NCI-H1092 treated with DMSO at 0.1 percent for 48 hours (cell line): Measurements from ENCODE around the gene PXN.
"Not testable (repeated sequence)": the region's sequence is repeated elsewhere in the genome, so short reads cannot be mapped to it uniquely, and the experiment has no call there.

ENCODE experiments used
- DNase-seq: peaks from one replicate; lab custom pipeline; 2025; lab: John Stamatoyannopoulos, UW

Gene PXN

DNA sequence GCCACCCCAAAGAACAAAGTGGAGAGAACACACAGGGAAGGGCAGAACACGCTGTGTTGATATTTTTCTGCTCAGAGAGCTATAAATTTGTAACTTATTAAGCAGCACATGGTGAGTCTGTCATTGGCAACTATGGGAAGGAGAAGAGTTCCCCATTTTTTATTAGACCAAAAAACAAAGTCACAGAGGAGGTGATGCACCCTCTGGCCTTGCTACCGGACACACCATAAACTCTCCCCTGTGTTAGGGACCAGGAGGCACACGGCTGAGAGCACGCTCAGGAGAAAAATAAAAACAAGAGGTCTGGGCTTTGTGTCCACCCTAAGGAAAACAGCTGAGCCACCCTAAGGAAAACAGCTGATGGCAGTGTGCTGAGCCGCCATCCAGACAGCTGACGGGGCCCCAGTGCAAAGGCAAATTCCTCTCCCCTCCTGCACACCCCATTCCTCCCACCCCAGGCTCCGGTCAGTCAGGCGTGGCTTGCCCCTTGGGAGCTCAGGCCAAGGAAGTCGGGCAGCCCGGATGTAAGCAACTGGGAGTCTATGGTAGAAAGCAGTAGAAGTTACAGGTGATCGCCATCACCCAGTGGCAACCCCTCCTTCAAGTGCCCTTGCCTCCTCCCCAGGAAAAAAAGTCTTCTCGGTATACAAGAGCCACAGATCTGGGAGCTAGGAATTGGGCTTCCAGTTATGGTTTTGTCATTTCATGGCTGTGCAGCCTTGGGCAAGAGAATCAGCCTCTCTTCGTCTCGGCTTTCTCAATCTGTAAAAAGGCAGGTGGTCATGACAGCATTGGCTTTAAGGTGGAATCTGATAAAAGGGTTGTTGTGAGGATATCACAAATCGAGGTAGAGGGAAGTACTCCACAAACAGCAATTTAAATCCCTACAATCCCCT, 2.4 kb downstream of the PXN start:
- no peak for DNase-seq

DNA sequence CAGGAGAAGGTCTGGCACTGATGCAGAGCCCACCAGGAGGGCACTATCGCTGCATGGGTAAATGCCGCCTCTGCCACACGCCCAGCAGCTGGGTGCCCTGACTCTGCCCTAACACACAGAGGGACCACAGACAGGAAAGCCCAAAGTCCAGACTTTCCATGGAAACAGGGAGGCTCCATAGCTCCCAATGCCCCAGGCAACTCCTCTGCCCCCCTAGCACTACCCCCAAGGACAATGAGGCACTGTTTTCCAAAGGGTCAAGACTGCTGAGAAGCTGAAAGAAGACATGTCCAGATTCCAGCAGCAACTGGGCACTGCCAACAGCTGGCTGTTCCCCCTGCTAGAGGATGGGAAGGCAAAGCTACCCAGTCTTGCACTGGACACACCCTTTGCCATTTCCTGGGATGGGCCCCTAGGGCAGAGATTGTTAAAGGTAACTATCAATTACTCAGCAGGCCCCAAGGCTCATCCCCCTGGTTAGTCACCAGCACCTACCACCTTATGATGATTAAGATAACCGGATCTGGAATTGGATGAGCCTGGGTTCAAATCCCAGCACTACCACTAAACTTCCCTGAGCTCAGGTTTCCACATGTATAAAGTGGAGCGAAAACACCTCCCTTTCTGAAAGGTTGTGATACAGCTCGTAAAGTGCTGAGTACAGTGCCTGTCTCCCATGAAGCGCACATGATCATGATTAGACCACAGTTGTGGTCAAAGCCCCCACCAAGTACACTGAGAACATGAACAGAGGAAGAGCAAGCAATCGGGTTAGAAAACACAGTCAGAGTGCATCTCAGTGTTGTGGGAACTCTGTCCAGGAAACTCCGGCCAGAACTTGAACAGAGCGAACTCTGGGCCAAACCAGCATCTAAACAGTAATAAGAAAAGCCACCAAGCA, 3.3 kb downstream of the PXN start:
- no peak for DNase-seq

DNA sequence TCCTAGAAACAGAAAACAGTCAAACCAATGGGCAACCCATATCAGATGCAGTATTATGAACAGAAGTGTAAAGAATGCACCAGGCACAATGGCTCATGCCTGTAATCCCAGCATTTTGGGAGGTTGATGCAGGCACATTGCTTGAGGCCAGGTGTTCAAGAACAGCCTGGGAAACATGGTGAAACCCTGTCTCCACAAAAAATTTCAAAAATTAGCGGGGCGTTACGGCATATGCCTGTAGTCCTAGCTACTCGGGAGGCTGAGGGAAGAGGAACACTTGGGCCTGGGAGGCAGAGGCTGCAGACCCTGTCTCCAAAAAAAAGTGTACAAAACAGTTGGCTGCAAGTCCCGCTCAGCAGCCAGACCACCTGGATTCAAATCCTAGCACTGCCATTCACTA, 4.9 kb downstream of the PXN start:
- no peak for DNase-seq

DNA sequence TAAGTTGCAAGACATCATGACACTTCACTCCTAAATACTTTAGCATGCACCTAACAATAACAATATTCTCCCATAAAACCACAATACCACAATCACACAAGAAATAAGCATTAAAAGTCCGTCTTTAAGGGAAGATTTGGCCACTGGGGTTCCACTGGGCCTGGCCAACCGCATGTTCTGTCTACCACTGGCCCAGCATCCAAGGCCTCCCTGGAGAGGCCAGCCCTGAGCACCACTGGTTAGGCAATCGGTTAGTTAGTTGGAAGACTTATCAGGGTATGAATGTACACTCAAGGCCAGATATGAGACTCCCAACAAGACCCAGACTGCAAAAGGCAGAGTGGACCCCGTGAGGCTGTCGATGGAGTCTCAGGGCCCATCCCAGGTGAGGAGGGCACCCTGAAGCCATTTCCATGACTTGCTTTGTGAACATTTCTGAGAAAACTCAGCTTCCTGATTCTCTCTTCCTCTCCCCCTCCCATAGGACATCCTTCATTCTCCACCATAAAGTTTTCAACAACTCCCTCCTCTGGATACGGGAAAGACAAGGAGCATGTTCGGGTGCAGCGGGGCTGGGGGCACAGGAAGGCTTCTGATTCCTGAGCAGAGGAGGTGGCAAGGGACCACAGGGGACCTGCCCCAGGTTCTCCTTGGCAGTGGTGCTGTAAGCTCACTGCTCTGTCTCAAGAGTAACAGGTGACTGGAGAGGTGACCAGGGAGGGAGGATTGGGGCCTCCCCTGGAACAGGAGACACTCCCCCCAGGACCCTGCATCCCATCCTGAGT, 5.9 kb downstream of the PXN start:
- no peak for DNase-seq

DNA sequence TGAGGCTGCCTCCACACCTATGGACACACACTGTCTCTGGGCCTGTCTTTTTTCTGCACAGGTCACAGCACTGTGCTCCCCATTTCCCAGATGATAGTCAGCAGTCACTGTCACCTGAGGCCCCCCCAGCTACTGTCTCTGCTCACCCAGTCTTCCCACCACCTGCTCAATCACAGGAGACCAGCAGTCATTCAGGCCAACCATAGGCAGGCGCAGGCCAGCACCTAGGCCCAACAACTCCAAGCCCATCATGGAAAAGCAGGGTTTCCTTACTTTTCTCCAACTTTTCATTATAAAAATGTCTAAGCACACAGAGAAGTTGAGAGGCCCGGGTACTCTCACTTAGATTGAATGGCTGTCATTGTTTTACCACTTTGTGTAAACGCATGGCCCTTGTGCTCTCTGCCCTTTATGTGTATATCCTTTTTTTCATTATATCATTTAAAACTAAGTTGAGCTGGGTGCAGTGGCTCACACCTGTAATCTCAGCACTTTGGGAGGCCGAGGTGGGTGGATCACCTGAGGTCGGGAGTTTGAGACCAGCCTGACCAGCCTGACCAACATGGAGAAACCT, 7.1 kb downstream of the PXN start:
- DNase-seq, result no peak

DNA sequence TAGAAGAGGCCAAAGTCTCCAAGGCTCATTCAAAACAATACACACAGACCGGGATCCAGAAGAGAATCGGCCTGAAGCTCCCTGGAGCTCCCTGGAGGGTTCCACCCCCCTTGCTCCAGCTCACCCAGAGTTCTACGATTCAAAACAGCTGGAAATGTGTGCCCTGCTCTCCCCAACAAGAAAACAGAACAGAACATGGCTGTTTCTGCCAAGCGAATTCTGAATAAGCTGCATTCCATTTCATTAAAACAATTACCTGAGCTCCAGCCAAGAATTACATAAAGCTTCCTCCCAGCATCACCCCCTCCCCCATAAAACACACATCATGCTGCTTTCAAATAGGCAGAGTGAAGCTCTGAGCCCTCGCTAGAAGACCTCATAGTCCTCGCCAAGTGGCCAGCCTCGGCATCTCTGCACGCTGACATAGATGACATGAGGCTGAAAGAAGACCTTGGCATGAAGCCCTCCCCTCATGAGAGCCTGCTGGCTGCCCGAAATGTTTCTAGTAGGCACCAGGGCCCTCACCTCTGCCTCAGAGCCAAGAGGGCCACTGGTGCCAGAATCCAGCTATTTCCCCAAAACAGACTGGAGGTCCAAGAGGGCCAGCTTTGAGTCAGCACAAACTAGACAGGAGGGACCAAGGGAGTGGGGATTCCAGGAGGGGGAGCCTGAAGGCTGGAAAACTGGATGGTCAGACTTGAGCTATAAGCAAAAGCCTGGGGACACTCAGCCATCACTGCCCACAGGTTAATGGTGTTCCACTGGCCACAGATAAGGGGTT, 8.3 kb downstream of the PXN start:
- no peak for DNase-seq

DNA sequence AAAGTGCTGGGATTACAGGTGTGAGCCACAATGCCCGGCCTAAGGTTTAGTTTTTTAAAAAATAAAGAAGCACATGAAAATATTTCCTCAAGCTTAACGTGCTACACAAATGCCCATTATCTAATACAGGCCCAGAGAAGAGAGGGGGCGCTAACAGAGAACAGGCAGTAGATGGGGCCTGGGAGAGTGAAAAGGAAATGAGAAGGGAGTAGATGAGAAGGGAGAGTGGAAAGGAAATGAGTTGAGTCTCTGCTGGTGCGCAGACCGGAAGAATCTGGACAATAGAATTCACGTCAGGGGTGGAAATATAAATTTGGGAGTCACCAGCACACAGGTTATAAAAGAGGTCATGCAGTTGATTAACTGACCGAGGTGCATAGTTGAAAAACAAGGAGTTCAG, 10.7 kb downstream of the PXN start:
- no peak for DNase-seq

DNA sequence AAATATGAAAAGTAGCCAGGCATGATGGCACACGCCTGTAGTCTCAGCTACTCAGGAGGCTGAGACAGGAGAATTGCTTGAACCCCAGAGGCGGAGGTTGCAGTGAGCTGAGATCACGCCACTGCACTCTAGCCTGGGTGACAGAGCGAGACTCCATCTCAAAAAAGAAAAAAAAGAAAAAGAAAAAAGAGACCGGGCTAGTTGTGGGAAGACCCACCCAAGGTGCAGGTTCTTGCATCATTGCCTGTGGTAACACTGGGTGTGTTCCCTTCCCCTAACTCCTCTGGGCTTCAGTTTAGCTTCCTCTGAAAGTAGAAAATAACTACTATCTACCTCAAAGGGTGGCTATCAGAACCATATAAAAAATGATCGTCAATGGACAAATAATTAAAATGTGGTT, 12.2 kb downstream of the PXN start:
- DNase-seq, result not testable (repeated sequence)

DNA sequence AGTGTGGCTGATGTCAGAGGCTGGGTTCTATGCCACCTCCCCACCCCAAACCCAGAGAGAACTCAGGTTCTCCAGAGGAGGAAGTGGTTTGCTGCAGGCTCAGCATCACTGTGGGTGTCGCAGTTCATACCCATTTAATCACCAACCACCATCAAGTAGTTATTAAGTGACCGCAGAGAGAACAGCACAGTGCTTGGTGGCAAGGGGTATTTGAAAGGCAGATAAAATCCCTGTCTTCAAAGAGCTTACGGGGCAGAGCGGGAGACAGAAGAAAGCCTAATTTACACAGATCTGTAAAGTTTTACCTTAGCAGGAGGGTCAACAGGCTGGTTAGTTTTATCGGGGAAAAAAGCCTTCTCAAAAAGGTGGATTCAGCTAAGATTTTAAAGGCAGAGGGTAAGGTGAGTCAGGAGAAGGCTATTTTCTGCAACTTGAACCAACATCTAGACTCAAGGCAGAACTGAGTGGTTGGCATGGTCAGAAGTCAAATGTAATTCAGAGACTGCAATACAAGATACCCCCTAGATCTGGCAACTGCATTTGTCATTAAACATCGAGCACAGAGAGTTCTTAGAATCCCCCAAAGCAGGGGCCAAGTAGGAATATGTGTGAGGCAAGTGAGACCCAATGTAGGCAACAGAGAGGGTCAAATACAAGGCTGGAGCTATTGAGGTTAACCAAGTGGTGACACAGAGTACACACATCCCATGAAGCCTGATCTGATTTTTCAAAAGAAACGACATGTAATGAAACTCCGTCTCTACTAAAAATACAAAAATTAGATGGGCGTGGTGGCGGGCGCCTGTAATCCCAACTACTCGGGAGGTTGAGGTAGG, 13.2 kb downstream of the PXN start:
- DNase-seq, result no peak

DNA sequence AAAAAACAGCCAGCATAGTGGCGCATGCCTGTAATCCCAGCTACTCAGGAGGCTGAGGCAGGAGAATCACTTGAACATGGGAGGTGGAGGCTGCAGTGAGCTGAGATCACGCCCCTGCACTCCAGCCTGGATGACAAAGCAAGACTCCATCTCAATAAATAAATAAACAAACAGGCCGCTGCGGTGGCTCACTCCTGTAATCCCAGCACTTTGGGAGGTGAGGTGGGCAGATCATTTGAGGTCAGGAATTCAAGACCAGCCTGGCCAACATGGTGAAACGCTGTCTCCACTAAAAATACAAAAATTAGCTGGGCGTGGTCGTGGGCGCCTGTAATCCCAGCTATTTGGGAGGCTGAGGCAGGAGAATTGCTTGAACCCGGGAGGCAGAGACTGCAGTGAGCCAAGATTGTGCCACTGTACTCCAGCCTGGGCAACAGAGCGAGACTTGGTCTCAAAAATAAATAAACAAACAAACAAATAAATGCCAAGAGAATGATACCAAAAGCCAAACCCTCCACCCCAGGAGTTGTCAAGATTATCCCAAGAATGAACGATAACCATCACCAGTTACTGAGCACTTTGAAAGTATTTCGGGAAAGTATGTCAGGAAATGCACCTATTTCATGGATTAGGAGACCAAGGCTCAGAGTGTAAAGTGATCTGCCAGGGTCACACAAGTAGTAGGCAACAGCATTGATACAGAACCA, 14.0 kb downstream of the PXN start:
- not testable (repeated sequence) for DNase-seq

DNA sequence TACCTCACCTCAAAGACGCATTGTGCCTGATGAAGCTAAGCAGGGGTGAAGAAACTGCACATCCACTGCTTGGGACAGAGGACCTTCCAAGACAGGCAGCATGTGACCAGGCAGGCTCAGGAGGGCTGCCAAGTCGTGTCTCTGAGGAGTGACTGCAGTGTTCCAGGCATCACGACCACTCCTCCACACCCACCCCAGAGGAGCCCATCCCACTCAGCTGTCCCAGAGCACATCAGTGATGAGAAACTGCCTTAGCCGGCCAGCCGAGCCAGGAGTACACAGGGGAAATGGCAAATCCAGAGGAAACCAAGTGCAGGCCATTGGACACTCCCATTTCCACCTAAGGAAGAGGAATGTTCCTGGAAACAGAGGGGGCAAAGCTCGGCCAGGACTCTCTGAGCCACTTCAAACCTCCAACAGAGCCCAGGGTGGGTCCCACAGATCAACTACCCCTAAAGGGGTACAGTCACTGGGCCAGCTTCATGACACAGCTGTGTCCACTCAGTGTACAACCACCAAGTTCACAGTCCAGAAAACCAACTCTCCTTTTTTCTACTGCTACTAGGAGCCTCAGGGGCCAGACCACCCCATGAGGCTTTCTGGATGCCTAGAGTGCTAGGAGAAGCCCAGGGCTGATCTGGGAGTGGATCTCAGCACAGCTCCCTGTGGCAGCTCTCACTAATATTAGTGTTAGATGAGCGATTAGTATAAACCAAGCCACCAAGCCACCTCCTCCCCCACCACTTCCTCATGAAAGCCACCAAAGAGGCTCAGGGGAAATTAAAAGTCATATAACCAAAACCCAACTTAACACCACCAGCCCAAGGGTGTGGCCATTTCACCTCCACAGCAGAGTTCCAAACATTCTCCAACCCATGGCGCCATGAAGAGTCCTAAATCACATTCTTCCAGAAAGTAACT, 15.4 kb downstream of the PXN start:
- DNase-seq, result no peak

DNA sequence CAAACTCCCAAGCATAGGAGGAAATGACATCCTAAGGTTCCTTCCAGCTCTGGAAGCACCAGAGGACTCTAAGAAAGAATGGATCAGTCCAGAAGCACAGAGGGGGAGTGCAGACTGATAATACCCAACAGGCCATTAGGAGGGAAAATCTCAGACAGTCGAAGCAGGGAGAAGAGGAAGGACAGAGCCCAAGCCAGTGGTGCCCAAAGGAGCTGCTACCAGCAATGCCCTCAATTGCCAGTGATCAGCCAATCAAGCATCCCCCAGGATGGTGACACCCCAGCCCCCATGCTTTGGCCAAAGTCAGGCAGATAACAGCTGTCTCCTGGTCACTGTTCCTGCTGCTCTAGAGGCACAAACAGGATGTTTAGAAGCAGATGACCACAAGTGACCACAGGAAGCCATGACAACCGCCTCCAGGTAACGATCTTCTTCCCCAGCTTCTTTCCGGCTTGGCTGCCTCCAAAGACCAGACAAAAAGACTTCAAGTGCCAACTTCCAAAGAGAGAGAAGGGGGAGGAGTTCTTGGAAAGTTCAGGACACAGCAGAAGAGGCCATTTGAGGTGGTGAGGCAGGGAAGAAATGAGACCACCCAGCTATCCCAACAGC, 16.2 kb downstream of the PXN start:
- no peak for DNase-seq

DNA sequence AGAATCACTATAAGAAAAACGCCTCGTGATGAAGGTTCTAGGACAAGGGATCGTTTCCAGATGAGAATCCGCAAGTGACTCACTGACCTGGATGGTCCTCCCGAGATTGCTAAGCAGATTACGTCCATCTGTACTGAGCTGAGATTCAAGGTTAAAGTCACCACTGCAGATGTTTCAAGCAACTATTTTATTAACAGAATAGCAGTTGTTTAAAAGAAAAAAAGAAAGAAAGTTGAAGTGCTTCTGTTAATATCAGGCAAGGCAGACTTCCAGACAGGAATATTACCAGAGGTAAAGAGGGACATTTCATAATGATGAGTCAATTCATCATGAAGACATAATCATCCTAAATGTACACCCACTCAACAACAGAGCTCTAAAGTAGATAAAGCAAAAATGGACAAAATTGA, 17.9 kb downstream of the PXN start:
- DNase-seq, result no peak

DNA sequence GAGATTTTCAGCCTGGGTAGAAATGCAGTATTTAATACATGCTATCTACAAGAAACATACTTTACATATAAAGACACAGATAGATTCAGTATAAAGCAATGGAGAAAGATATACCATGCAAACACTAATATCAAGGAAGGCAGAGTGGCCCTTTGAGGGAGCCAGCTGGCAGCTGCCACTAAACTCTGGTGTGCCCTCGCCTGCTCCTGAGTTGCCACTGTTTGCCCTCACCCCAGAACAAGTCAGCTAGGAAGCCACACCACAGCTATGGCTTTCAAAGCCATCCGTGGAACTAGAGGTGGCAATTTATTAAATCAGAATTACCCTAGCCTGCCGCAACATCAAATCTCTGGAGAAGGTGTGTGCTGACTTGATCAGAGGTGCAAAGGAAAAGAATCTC, 18.3 kb downstream of the PXN start:
- DNase-seq, result no peak

DNA sequence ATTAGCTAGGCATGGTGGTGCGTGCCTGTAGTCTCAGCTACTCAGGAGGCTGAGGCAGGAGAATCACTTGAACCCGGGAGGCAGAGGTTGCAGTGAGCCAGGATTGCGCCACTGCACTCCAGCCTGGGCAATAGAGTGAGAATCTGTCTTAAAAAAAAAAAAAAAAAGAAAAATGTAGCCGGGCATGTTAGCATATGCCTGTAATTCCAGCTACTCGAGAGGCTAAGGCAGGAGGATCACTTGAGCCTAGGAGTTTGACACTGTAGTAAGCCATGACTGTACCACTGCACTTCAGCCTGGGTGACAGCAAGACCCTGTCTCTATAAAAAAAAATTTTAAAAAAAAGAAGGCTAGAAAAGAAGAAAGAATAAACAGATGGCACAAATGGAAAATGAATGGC, 18.8 kb downstream of the PXN start:
- not testable (repeated sequence) for DNase-seq

DNA sequence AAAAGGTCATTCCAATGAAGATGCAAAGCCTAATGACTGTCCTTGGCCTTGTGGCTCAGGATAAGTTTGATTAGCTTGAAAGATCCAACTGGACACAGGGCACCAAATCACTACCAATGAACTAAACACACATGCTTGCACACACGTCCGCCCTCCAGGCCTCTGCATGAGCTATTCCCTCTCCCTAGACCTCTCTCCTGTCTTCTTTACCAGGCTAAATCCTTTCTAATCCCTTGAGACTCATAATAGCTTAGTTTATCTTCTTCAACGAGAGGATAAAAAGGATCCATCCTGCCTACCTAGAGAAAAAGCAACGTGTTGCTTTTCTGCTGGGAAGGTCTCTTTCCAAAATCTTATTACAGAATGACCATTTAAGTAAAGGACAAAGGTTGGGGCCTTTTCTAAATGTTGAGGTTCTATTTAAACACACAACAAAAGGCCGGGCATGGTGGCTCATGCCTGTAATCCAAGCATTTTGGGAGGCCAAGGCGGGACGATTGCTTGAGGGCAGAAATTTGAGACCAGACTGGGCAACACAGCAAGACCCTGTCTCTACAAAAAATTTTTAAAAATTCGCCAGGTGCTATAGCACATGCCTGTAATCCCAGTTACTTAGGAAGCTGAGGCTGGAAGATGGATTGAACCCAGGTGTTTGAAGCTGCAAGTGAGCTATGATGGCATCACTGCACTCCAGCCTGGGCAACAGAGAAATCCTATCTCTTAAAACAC, 22.4 kb downstream of the PXN start:
- DNase-seq, result no peak

DNA sequence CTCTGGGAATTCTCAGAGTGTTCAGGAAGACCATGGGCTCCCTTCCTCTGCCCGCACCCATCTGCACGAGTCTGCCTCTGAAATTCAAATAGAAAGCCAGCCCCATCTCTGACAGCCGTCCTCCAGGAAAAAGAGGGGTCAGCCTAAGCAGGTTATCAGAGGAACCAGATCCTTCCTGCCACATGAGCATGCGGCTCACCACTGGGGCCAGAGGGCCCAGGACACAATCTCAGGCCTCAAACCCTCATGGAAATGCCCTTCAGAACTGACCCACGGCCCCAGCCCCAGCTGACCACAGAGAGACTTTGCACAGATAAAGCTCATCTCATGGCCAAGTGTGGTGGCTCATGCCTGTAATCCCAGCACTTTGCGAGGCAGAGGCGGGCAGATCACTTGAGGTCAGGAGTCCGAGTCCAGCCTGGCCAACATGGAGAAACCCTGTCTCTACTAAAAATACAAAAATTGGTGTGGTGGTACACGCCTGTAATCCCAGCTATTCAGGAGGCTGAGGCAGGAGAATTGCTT, 23.2 kb downstream of the PXN start:
- DNase-seq, result no peak
